ENCODE measurements around the gene UQCRC1.

Gene UQCRC1

DNA sequence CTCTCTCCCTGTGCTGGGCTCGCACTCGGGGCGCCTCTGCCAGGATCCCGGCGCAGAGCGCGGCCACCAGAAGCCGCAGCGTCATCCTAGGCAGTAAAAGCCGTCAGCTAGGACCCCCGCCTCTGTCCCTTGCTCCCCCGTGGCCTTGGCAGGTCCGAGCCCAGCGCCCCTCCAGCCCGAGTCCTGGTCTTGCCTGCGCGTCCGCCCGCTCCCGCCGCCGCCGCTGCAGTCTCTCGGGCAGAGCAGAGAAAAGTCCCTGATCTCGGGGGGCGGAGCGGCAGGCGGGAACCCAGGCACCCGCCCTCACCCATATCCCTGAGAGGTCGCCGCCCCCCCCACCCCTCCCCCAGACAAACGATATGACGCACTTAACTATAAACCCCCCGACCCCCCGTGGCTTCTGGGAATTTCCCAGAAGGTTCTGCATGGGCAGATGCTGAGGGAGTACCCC is 14.3 kb downstream of the UQCRC1 start, which contains the start of gene COL7A1:
Gene COL7A1, minus strand, starts transcription at position 255 of the 451 bp plus-strand sequence. Its CDS starts 170 bp downstream, at position 85.
- TF ChIP-seq TEAD4 (IDR thresholded peaks at IDR 0.05) (no peak), ZBTB7A (IDR thresholded peaks at IDR 0.05; ENCODE audit: low read depth) (no peak), CREB1 (IDR thresholded peaks at IDR 0.05; ENCODE audit: low read depth) (no peak), NFIC (IDR thresholded peaks at IDR 0.05) (no peak), EP300 (IDR thresholded peaks at IDR 0.05; ENCODE audit: borderline replicate concordance) (no peak), TCF12 (IDR thresholded peaks at IDR 0.05; ENCODE audit: low read depth) (no peak), TAF1 (IDR thresholded peaks at IDR 0.05; ENCODE audit: low read depth) (no peak), CEBPB (IDR thresholded peaks at IDR 0.05) (no peak), RAD21 (IDR thresholded peaks at IDR 0.05; ENCODE audit: low read depth) (no peak), EGR1 (IDR thresholded peaks at IDR 0.05) (no peak), FOXM1 (IDR thresholded peaks at IDR 0.05; ENCODE audit: borderline replicate concordance, low read depth) (no peak)
- TF ChIP-seq, protein P1, sequence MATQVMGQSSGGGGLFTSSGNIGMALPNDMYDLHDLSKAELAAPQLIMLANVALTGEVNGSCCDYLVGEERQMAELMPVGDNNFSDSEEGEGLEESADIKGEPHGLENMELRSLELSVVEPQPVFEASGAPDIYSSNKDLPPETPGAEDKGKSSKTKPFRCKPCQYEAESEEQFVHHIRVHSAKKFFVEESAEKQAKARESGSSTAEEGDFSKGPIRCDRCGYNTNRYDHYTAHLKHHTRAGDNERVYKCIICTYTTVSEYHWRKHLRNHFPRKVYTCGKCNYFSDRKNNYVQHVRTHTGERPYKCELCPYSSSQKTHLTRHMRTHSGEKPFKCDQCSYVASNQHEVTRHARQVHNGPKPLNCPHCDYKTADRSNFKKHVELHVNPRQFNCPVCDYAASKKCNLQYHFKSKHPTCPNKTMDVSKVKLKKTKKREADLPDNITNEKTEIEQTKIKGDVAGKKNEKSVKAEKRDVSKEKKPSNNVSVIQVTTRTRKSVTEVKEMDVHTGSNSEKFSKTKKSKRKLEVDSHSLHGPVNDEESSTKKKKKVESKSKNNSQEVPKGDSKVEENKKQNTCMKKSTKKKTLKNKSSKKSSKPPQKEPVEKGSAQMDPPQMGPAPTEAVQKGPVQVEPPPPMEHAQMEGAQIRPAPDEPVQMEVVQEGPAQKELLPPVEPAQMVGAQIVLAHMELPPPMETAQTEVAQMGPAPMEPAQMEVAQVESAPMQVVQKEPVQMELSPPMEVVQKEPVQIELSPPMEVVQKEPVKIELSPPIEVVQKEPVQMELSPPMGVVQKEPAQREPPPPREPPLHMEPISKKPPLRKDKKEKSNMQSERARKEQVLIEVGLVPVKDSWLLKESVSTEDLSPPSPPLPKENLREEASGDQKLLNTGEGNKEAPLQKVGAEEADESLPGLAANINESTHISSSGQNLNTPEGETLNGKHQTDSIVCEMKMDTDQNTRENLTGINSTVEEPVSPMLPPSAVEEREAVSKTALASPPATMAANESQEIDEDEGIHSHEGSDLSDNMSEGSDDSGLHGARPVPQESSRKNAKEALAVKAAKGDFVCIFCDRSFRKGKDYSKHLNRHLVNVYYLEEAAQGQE (IDR thresholded peaks at IDR 0.05; ENCODE audit: low read depth): no peak
- TF ChIP-seq, protein P2, sequence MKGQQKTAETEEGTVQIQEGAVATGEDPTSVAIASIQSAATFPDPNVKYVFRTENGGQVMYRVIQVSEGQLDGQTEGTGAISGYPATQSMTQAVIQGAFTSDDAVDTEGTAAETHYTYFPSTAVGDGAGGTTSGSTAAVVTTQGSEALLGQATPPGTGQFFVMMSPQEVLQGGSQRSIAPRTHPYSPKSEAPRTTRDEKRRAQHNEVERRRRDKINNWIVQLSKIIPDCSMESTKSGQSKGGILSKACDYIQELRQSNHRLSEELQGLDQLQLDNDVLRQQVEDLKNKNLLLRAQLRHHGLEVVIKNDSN (IDR thresholded peaks at IDR 0.05): no peak
- TF ChIP-seq, protein P3, sequence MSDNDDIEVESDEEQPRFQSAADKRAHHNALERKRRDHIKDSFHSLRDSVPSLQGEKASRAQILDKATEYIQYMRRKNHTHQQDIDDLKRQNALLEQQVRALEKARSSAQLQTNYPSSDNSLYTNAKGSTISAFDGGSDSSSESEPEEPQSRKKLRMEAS (IDR thresholded peaks at IDR 0.05): no peak

DNA sequence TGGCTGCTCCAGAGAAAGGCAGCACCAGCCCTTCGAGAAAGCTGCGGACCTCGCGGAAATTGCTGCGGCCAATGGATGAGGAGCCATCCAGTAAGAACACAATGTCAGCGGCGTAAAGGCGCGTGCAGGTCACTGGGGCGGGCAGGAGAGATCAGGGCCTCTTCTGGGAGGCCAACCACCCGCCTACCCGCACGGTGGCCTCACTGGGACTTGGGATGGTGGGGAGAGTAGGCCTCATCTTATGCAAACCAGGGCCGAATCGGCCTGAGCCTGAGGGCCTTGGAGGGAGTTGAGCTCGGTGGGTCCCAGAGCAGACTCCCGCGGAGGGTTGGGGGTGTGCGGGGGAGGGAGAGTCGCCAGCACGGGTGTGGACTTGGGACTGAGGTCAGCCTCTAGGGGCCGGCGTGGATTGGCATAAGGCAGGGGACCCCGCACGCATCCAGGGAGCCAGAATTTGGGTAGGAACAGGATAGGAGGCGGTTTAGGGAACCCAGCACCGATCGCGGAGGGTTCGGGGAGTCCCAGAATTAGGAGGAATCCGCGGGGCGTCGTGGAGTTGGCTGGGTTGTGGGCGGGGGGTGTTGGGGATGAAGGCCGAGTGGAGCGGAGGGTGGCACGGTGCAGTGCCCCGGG is 14.9 kb downstream of the UQCRC1 start:
- TF ChIP-seq CREB1 (IDR thresholded peaks at IDR 0.05; ENCODE audit: low read depth): no peak
- TF ChIP-seq, protein P3 (IDR thresholded peaks at IDR 0.05): no peak
- no peak for TF ChIP-seq EP300 (IDR thresholded peaks at IDR 0.05; ENCODE audit: borderline replicate concordance)
- TF ChIP-seq TAF1 (IDR thresholded peaks at IDR 0.05; ENCODE audit: low read depth): no peak
- TF ChIP-seq FOXM1 (IDR thresholded peaks at IDR 0.05; ENCODE audit: borderline replicate concordance, low read depth): no peak
- no peak for TF ChIP-seq TEAD4 (IDR thresholded peaks at IDR 0.05)
- TF ChIP-seq YY1 (IDR thresholded peaks at IDR 0.05; ENCODE audit: low read depth): no peak
- TF ChIP-seq ZBTB7A (IDR thresholded peaks at IDR 0.05; ENCODE audit: low read depth): no peak
- TF ChIP-seq NFIC (IDR thresholded peaks at IDR 0.05): no peak
- no peak for TF ChIP-seq EGR1 (IDR thresholded peaks at IDR 0.05)
- no peak for TF ChIP-seq RAD21 (IDR thresholded peaks at IDR 0.05; ENCODE audit: low read depth)
- TF ChIP-seq, protein P1 (IDR thresholded peaks at IDR 0.05; ENCODE audit: low read depth): no peak
- TF ChIP-seq, protein P2 (IDR thresholded peaks at IDR 0.05): no peak
- TF ChIP-seq TCF12 (IDR thresholded peaks at IDR 0.05; ENCODE audit: low read depth): no peak
- TF ChIP-seq CEBPB (IDR thresholded peaks at IDR 0.05): no peak

DNA sequence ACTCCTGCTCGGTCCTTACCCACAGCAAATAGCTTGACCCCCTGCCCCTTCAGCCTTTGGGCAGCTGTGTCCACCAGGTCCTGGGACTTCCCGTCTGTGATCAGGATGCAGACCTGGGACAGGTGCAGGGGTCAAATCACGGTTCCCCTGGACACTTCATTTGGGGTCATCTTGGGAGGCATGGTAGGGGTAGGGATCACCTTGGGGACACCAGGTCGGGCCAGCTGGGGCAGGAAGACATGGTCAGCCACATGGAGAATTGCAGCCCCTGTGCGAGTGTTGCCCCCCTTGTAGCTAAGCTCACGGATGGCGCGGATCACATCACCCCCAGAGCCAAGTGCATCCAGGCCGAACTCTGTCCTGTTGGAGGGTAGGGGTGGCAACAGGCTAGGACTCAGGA is 16.1 kb downstream of the UQCRC1 start:
- TF ChIP-seq CREB1 (IDR thresholded peaks at IDR 0.05; ENCODE audit: low read depth): no peak
- no peak for TF ChIP-seq YY1 (IDR thresholded peaks at IDR 0.05; ENCODE audit: low read depth)
- TF ChIP-seq, protein P1 (IDR thresholded peaks at IDR 0.05; ENCODE audit: low read depth): no peak
- TF ChIP-seq TEAD4 (IDR thresholded peaks at IDR 0.05): no peak
- TF ChIP-seq CEBPB (IDR thresholded peaks at IDR 0.05): no peak
- no peak for TF ChIP-seq NFIC (IDR thresholded peaks at IDR 0.05)
- no peak for TF ChIP-seq RAD21 (IDR thresholded peaks at IDR 0.05; ENCODE audit: low read depth)
- no peak for TF ChIP-seq EGR1 (IDR thresholded peaks at IDR 0.05)
- TF ChIP-seq, protein P2 (IDR thresholded peaks at IDR 0.05): no peak
- TF ChIP-seq, protein P3 (IDR thresholded peaks at IDR 0.05): no peak
- TF ChIP-seq TAF1 (IDR thresholded peaks at IDR 0.05; ENCODE audit: low read depth): no peak
- no peak for TF ChIP-seq ZBTB7A (IDR thresholded peaks at IDR 0.05; ENCODE audit: low read depth)
- TF ChIP-seq EP300 (IDR thresholded peaks at IDR 0.05; ENCODE audit: borderline replicate concordance): no peak

Data from Ishikawa (cell line).